Tibial nerve (tissue), 4 donors: ENCODE measurements around the gene SNCA. TPM values are rescaled to one million over a fixed set of nuclear protein-coding genes. Genes with fewer than 3 reads are reported as not detected.

Experiments
- DNase-seq, 2 donors: peaks; one replicate each; pipeline ENCODE4 v3.0.0-alpha.2; 2019; ENCODE audit warnings: low spot score in 2 of 2
- H3K27ac ChIP-seq, 4 donors: fragments of 200-600 bp; sonication (generic) in 3 of 4; one replicate each; pipeline ENCODE4 v1.5.1; 2017 to 2019; ENCODE audit warnings: mild to moderate bottlenecking in 1 of 4
- H3K27me3 ChIP-seq, 2 donors: fragments of 200-600 bp; sonication (generic) in 1 of 2; one replicate each; pipeline versions ENCODE4 v1.5.1 to v1.6.0; 2017 to 2019
- H3K36me3 ChIP-seq, 3 donors: fragments of 200-600 bp; sonication (generic); one replicate each; pipeline ENCODE4 v1.5.1; 2018 to 2019
- H3K4me1 ChIP-seq, 4 donors: fragments of 200-600 bp; sonication (generic) in 3 of 4; one replicate each; pipeline ENCODE4 v1.5.1; 2017 to 2019
- H3K4me3 ChIP-seq, 4 donors: fragments of 200-600 bp; sonication (generic) in 3 of 4; one replicate each; pipeline ENCODE4 v1.5.1; 2017 to 2019; ENCODE audit warnings: mild to moderate bottlenecking in 1 of 4, moderate library complexity in 1 of 4
- H3K9me3 ChIP-seq, 4 donors: fragments of 200-600 bp; sonication (generic) in 3 of 4; one replicate each; pipeline ENCODE4 v1.5.1; 2017 to 2019
- EP300 ChIP-seq, 2 donors: sonication (generic); formaldehyde crosslinking; IDR thresholded peaks; one replicate each; pipeline ENCODE4 v1.6.1; 2017; ENCODE audit warnings: antibody characterized with exemption in 2 of 2, mild to moderate bottlenecking in 1 of 2
- POLR2A ChIP-seq, 2 donors: fragments of 450-650 bp; IDR thresholded peaks; one replicate each; pipeline ENCODE4 v1.6.1; 2017; ENCODE audit warnings: antibody characterized with exemption in 2 of 2, mild to moderate bottlenecking in 2 of 2, moderate library complexity in 2 of 2
- WGBS, 2 donors: methylation state at CpG; one replicate each; pipeline ENCODE4 v1.1.5; 2018; 5-methylcytosine and 5-hydroxymethylcytosine counted together
- total RNA-seq, 4 donors: library from RNA; depleted of rRNA; stranded (reverse); fragments of >200 nt; gene quantifications; one replicate each; pipeline ENCODE4 v1.1.0, GENCODE V29; 2016
- TF ChIP-seq, protein P1 (sequence below), 5 experiments: fragments of 200-600 bp in 3 of 5; fragments of 450-650 bp in 2 of 5; sonication (generic) in 3 of 5; IDR thresholded peaks; one replicate each; pipeline ENCODE4 v1.5.1; 2016 to 2019; ENCODE audit warnings: antibody characterized with exemption in 5 of 5, mild to moderate bottlenecking in 3 of 5, moderate library complexity in 2 of 5

SNCA gene
- total RNA-seq, 4 donors from 2014 or later: 46.5 to 150 (median 79.0) TPM

DNA sequence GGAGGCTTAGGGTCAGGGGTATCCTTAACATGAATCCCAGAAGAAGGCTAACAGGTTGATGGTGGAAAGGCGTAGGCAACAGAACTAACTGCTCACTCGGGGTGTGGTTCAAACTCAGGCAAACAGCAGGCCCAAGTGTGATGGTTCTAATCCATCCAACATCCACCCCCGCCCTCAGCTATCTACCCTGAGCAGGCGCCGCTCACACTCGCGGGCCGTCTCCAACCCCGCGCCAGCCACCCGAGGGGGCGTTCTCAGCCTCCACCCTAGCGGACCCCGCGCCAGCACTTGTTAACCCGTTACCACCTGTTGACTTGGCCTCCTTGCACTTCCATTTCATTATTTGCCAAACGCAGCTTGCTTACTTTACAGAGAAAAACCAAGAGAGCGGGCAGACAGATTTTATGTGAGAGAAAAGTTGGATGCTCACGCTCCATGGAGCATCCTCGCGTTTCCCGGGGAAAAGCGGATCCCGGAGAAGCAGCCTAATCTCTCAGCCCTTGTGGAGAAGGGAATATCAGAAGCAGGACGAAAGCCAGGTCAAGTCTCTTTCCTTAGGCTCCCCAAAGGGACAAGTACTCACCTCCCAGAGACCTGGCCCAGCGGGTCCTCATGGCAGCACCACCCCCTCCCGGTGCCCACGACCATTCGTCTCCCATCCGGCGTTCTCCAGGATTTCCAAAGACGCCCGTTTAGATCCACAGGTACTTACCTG lies 773 bp downstream of the SNCA start:
- WGBS, 2 donors: 2 to 3% methylated on average over 32 to 33 of the region's 33 CpGs
- DNase-seq: no peak
- Histone ChIP-seq H3K4me3 (peak overlapping the region; percentile 54 to 77 (median 66)), H3K27ac (peak overlapping the region; percentile 67 to 92 (median 85)), H3K4me1 (peaks cover 0 to 21% (median 3%) of the 10 kb centered on the region in 4 donors), H3K27me3 (peaks cover 0 to 18% of the 10 kb centered on the region in 2 donors), H3K36me3 (no peaks in the 10 kb centered on the region), H3K9me3 (no peaks in the 10 kb centered on the region)
- TF ChIP-seq POLR2A (IDR thresholded peaks at IDR 0.05) (no peak), EP300 (IDR thresholded peaks at IDR 0.05) (no peak)
- TF ChIP-seq, protein P1, sequence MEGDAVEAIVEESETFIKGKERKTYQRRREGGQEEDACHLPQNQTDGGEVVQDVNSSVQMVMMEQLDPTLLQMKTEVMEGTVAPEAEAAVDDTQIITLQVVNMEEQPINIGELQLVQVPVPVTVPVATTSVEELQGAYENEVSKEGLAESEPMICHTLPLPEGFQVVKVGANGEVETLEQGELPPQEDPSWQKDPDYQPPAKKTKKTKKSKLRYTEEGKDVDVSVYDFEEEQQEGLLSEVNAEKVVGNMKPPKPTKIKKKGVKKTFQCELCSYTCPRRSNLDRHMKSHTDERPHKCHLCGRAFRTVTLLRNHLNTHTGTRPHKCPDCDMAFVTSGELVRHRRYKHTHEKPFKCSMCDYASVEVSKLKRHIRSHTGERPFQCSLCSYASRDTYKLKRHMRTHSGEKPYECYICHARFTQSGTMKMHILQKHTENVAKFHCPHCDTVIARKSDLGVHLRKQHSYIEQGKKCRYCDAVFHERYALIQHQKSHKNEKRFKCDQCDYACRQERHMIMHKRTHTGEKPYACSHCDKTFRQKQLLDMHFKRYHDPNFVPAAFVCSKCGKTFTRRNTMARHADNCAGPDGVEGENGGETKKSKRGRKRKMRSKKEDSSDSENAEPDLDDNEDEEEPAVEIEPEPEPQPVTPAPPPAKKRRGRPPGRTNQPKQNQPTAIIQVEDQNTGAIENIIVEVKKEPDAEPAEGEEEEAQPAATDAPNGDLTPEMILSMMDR (IDR thresholded peaks at IDR 0.05): no peak

DNA sequence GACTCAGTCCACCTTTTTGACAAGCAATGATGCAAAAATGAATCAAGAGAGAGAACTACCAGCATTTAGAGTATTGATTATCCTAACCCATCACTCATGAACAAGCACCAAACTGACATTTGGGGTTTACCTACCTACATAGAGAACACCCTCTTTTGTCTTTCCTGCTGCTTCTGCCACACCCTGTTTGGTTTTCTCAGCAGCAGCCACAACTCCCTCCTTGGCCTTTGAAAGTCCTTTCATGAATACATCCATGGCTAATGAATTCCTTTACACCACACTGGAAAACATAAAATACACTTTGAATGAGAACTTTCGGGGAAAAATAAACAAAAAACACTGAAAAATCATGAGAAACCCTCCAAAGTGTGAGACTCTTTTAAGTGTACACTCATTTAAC lies 1.5 kb downstream of the SNCA start:
- WGBS, 2 donors: 41 to 44% methylated on average over 1 of the region's 1 CpG
- peak overlapping the region in 3 of 4 donors; percentile 80 to 92 (median 90) for H3K27ac ChIP-seq
- no peaks in the 10 kb centered on the region for H3K36me3 ChIP-seq
- peaks cover 0 to 22% (median 4%) of the 10 kb centered on the region in 4 donors for H3K4me1 ChIP-seq
- no peak for DNase-seq
- no peaks in the 10 kb centered on the region for H3K9me3 ChIP-seq
- H3K4me3 ChIP-seq: peak overlapping the region; percentile 54 to 77 (median 66)
- TF ChIP-seq, protein P1 (IDR thresholded peaks at IDR 0.05): no peak
- TF ChIP-seq POLR2A (IDR thresholded peaks at IDR 0.05) (no peak), EP300 (IDR thresholded peaks at IDR 0.05) (no peak)
- peaks cover 0 to 18% of the 10 kb centered on the region in 2 donors for H3K27me3 ChIP-seq

GRCh38 chr4:89834486-89835209 lies 2.3 kb downstream of the SNCA start:
- 12 to 62% methylated on average over 1 of the region's 1 CpG for WGBS, 2 donors
- H3K27me3 ChIP-seq: peaks cover 0 to 16% of the 10 kb centered on the region in 2 donors
- peaks cover 0 to 30% (median 6%) of the 10 kb centered on the region in 4 donors for H3K4me1 ChIP-seq
- peak overlapping the region in 3 of 4 donors; percentile 1 to 92 (median 90) for H3K27ac ChIP-seq
- no peak overlapping the region for H3K4me3 ChIP-seq
- TF ChIP-seq POLR2A (IDR thresholded peaks at IDR 0.05) (no peak), EP300 (IDR thresholded peaks at IDR 0.05) (no peak)
- TF ChIP-seq, protein P1 (IDR thresholded peaks at IDR 0.05): no peak
- DNase-seq: no peak
- no peaks in the 10 kb centered on the region for H3K9me3 ChIP-seq
- no peaks in the 10 kb centered on the region for H3K36me3 ChIP-seq

DNA sequence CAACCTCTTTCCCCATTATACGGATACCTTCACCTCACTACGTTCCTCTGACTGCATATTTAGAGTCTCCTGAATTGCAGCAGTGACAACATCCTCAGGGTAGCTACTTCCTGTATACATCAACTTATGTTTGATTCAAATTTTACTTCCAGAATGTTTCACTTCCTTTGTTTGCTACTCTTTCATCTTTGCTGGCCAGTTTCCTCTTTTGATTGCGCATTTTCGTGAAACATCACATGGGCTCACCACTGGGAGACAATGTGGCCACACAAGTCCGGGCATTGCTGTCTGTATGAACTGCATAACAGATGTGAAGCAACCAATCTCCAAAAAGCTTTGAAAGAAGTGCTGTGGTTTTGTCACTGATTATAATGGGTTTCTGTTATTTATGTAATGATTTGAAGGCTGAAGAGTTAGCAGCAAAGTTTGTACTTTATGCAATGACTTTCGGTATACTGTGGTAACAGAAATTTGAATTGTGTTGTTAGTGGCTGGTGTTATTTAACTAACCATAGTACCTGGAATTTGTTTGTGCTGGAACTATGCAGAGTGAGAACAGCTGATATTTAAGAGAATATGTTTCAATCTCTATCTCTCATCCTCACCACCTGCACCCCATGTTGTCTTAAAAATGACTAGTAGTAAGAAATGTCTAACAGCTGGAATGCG lies 7.4 kb downstream of the SNCA start:
- H3K27me3 ChIP-seq: no peaks in the 10 kb centered on the region
- H3K4me1 ChIP-seq: peaks cover 0 to 13% (median 4%) of the 10 kb centered on the region in 4 donors
- H3K27ac ChIP-seq: peak overlapping the region; percentile 24 to 84 (median 70)
- no peak overlapping the region for H3K4me3 ChIP-seq
- DNase-seq: peak in 1 of 2 donors; percentile 47
- no peaks in the 10 kb centered on the region for H3K36me3 ChIP-seq
- TF ChIP-seq, protein P1 (IDR thresholded peaks at IDR 0.05): no peak
- TF ChIP-seq POLR2A (IDR thresholded peaks at IDR 0.05): peak in 1 of 2 donors; percentile 17
- peak; percentile 63 to 87 for TF ChIP-seq EP300 (IDR thresholded peaks at IDR 0.05)
- WGBS, 2 donors: 34 to 41% methylated on average over 7 of the region's 7 CpGs
- no peaks in the 10 kb centered on the region for H3K9me3 ChIP-seq
